Liver (tissue), 9 donors: ENCODE results near the gene HSD17B1. TPM values are rescaled to one million over a fixed set of nuclear protein-coding genes. Genes with fewer than 3 reads are reported as not detected.

ENCODE experiments used
- DNase-seq: peaks from one replicate; pipeline ENCODE4 v3.0.0-alpha.2; 2017; ENCODE audit warnings: low spot score
- H3K27ac ChIP-seq, 2 donors: one replicate each; pipeline ENCODE4 v1.7.0; 2013; ENCODE audit warnings: inconsistent platforms in 2 of 2, low read length in 2 of 2, control low read depth in 1 of 2, low read depth in 1 of 2, mild to moderate bottlenecking in 1 of 2
- H3K27me3 ChIP-seq, 4 donors: one replicate each; pipeline versions ENCODE4 v1.6.1 to v1.7.0; 2013; ENCODE audit warnings: low read length in 3 of 4, inconsistent platforms in 1 of 4, mild to moderate bottlenecking in 1 of 4, moderate library complexity in 1 of 4; ENCODE audit not compliant: control insufficient read depth in 4 of 4, insufficient read depth in 4 of 4
- H3K36me3 ChIP-seq, 4 donors: one replicate each; pipeline versions ENCODE4 v1.6.1 to v1.7.0; 2013; ENCODE audit warnings: low read length in 3 of 4, mild to moderate bottlenecking in 3 of 4, low read depth in 1 of 4, moderate library complexity in 1 of 4; ENCODE audit not compliant: control insufficient read depth in 4 of 4, insufficient read depth in 3 of 4
- H3K4me1 ChIP-seq, 4 donors: one replicate each; pipeline versions ENCODE4 v1.6.1 to v1.7.0; 2013; ENCODE audit warnings: low read length in 3 of 4, mild to moderate bottlenecking in 3 of 4, moderate library complexity in 1 of 4; ENCODE audit not compliant: control insufficient read depth in 4 of 4, insufficient read depth in 4 of 4
- H3K4me3 ChIP-seq, 3 donors: one replicate each; pipeline versions ENCODE4 v1.6.1 to v1.7.0; 2013; ENCODE audit warnings: low read length in 3 of 3, control low read depth in 1 of 3, low read depth in 1 of 3, mild to moderate bottlenecking in 1 of 3
- H3K9ac ChIP-seq, 2 donors: one replicate each; pipeline ENCODE4 v1.7.0; 2013; ENCODE audit warnings: low read length in 2 of 2, mild to moderate bottlenecking in 2 of 2, moderate library complexity in 2 of 2, control low read depth in 1 of 2, low read depth in 1 of 2
- H3K9me3 ChIP-seq, 4 donors: one replicate each; pipeline versions ENCODE4 v1.6.1 to v1.7.0; 2013; ENCODE audit warnings: low read length in 3 of 4; ENCODE audit not compliant: control insufficient read depth in 4 of 4
- ATF3 ChIP-seq: IDR thresholded peaks from 2 replicates; pipeline ENCODE4 v1.6.1; 2016; ENCODE audit warnings: antibody characterized with exemption
- CTCF ChIP-seq: fragments of 150-350 bp; IDR thresholded peaks from 2 replicates; pipeline ENCODE4 v1.5.1; 2017; ENCODE audit warnings: improper control_type of control experiment, low read depth, low read length; ENCODE audit not compliant: missing input control
- EGR1 ChIP-seq, 2 donors: IDR thresholded peaks; 2 replicates each; pipeline ENCODE4 v1.6.1; 2016 to 2018; ENCODE audit warnings: antibody characterized with exemption in 2 of 2, low read depth in 2 of 2
- FOXA1 ChIP-seq: IDR thresholded peaks from 2 replicates; pipeline ENCODE4 v1.6.1; 2016; ENCODE audit warnings: antibody characterized with exemption
- FOXA2 ChIP-seq: IDR thresholded peaks from 2 replicates; pipeline ENCODE4 v1.6.1; 2016; ENCODE audit warnings: antibody characterized with exemption
- GABPA ChIP-seq, 2 donors: IDR thresholded peaks in 1 of 2; conservative IDR thresholded peaks in 1 of 2; 2 replicates each; pipeline ENCODE4 v1.6.1; 2016; ENCODE audit warnings: antibody characterized with exemption in 2 of 2, mild to moderate bottlenecking in 1 of 2, moderate library complexity in 1 of 2
- HNF4A ChIP-seq, 2 donors: conservative IDR thresholded peaks; 2 replicates each; pipeline ENCODE4 v1.6.1; 2016; ENCODE audit warnings: antibody characterized with exemption in 2 of 2, mild to moderate bottlenecking in 2 of 2
- HNF4G ChIP-seq: IDR thresholded peaks from 2 replicates; pipeline ENCODE4 v1.6.1; 2016; ENCODE audit warnings: antibody characterized with exemption
- JUND ChIP-seq, 2 donors: IDR thresholded peaks; 2 replicates each; pipeline ENCODE4 v1.6.1; 2016; ENCODE audit warnings: antibody characterized with exemption in 2 of 2
- MAX ChIP-seq: IDR thresholded peaks from 2 replicates; pipeline ENCODE4 v1.6.1; 2016; ENCODE audit warnings: antibody characterized with exemption
- NR2F2 ChIP-seq: IDR thresholded peaks from 2 replicates; pipeline ENCODE4 v1.6.1; 2016; ENCODE audit warnings: antibody characterized with exemption
- RAD21 ChIP-seq, 2 donors: IDR thresholded peaks; 2 replicates each; pipeline ENCODE4 v1.6.1; 2016; ENCODE audit warnings: antibody characterized with exemption in 2 of 2, mild to moderate bottlenecking in 2 of 2
- REST ChIP-seq: IDR thresholded peaks from 2 replicates; pipeline ENCODE4 v1.6.1; 2016; ENCODE audit warnings: antibody characterized with exemption, mild to moderate bottlenecking
- RXRA ChIP-seq, 2 donors: IDR thresholded peaks; 2 replicates each; pipeline ENCODE4 v1.6.1; 2017 to 2018; ENCODE audit warnings: antibody characterized with exemption in 2 of 2, mild to moderate bottlenecking in 1 of 2
- SP1 ChIP-seq: IDR thresholded peaks from 2 replicates; pipeline ENCODE4 v1.6.1; 2018; ENCODE audit warnings: antibody characterized with exemption, mild to moderate bottlenecking
- TAF1 ChIP-seq: conservative IDR thresholded peaks from 2 replicates; pipeline ENCODE4 v1.6.1; 2016; ENCODE audit warnings: antibody characterized with exemption, mild to moderate bottlenecking
- ZBTB33 ChIP-seq: IDR thresholded peaks from 2 replicates; pipeline ENCODE4 v1.6.1; 2016; ENCODE audit warnings: antibody characterized with exemption
- WGBS: extraction: QIAGEN DNeasy Blood & Tissue Kit; methylation state at CpG from one replicate; pipeline ENCODE4 v1.1.7; 2013; 5-methylcytosine and 5-hydroxymethylcytosine counted together
- polyA plus RNA-seq, 2 donors: library from polyadenylated mRNA; stranded (reverse) in 1 of 2; unstranded in 1 of 2; fragments of 200-250 nt in 1 of 2; fragments of >200 nt in 1 of 2; fragmentation: Nextera tagmentation in 1 of 2; extraction: Ambion mirVana in 1 of 2; gene quantifications; one replicate each; pipeline versions ENCODE4 v1.2.1 to v1.2.3, GENCODE V29; 2013 to 2015
- total RNA-seq, 2 donors: library from RNA; depleted of rRNA; stranded (reverse); fragments of >200 nt; gene quantifications; one replicate each; pipeline ENCODE4 v1.2.3, GENCODE V29; 2014
- donor health status: healthy.
- donor health status: healthy.
- donor health status: healthy.
- donor health status: healthy.
- donor health status: healthy.

Gene HSD17B1
- total and polyA plus RNA-seq, 4 donors, result 0.67 to 1.8 (median 1.0) TPM

- TF ChIP-seq REST (peak; percentile 58), HNF4G (no peak), GABPA (IDR thresholded peaks at IDR 0.05 in 1 of 2, conservative IDR thresholded peaks at IDR 0.05 in 1 of 2) (peak; percentile 76 to 97), RAD21 (IDR thresholded peaks at IDR 0.05) (peak; percentile 23 to 32), EGR1 (IDR thresholded peaks at IDR 0.05; ENCODE audit: low read depth in 2 of 2) (peak in 1 of 2 donors; percentile 55), TAF1 (no peak), MAX (no peak), FOXA2 (no peak), HNF4A (conservative IDR thresholded peaks at IDR 0.05) (peak; percentile 16 to 52), FOXA1 (no peak)
Measured at GRCh38 chr17:42561897-42562387, 9.2 kb downstream of the HSD17B1 start, which contains the start of gene COASY (continued).

- TF ChIP-seq RAD21 (IDR thresholded peaks at IDR 0.05) (peak in 1 of 2 donors; percentile 6), CTCF (peak; percentile 1), RXRA (IDR thresholded peaks at IDR 0.05) (no peak)
- WGBS, result 3% methylated on average over 48 of the region's 48 CpGs
- Histone ChIP-seq H3K4me1 (peaks cover 15 to 56% (median 45%) of the 10 kb centered on the region in 4 donors), H3K27ac (peak overlapping the region; percentile 85 to 86), H3K9ac (peak overlapping the region; percentile 61 to 97), H3K4me3 (peak overlapping the region; percentile 80 to 90 (median 85)), H3K27me3 (no peaks in the 10 kb centered on the region), H3K9me3 (no peaks in the 10 kb centered on the region), H3K36me3 (peaks cover 0 to 8% (median 5%) of the 10 kb centered on the region in 4 donors)
- no peak for DNase-seq
Measured at GRCh38 chr17:42562388-42563142, 9.8 kb downstream of the HSD17B1 start.

GRCh38 chr17:42563143-42563509, 10.4 kb downstream of the HSD17B1 start:
- peak overlapping the region; percentile 85 to 86 for H3K27ac ChIP-seq
- TF ChIP-seq FOXA1, result no peak
- TF ChIP-seq NR2F2, result no peak
- no peak for TF ChIP-seq HNF4G
- TF ChIP-seq RAD21 (IDR thresholded peaks at IDR 0.05), result no peak
- no peak for TF ChIP-seq ZBTB33
- TF ChIP-seq GABPA (IDR thresholded peaks at IDR 0.05 in 1 of 2, conservative IDR thresholded peaks at IDR 0.05 in 1 of 2), result no peak
- no peak for TF ChIP-seq ATF3
- TF ChIP-seq MAX, result no peak
- TF ChIP-seq JUND (IDR thresholded peaks at IDR 0.05), result no peak
- TF ChIP-seq HNF4A (conservative IDR thresholded peaks at IDR 0.05), result no peak
- TF ChIP-seq CTCF, result no peak
- no peak for TF ChIP-seq SP1
- TF ChIP-seq EGR1 (IDR thresholded peaks at IDR 0.05; ENCODE audit: low read depth in 2 of 2), result no peak
- TF ChIP-seq TAF1, result no peak
- TF ChIP-seq RXRA (IDR thresholded peaks at IDR 0.05), result no peak

More at GRCh38 chr17:42563143-42563509, 10.4 kb downstream of the HSD17B1 start:
- WGBS, result 33% methylated on average over 14 of the region's 14 CpGs
- no peak for DNase-seq
- Histone ChIP-seq H3K4me1 (peaks cover 15 to 60% (median 49%) of the 10 kb centered on the region in 4 donors), H3K9me3 (no peaks in the 10 kb centered on the region), H3K4me3 (peak overlapping the region; percentile 80 to 90 (median 85)), H3K9ac (peak overlapping the region; percentile 61 to 97), H3K36me3 (peaks cover 0 to 8% (median 5%) of the 10 kb centered on the region in 4 donors), H3K27me3 (no peaks in the 10 kb centered on the region)
